GM18499 (cell line): ENCODE measurements around the gene EPAS1.

ENCODE experiments used
- ATAC-seq: cut with Tn5 transposase; IDR thresholded peaks from one replicate; pipeline ENCODE4 v1.9.1; 2021; ENCODE audit warnings: moderate number of reproducible peaks; ENCODE audit not compliant: insufficient read depth, unreplicated experiment

Gene EPAS1

DNA sequence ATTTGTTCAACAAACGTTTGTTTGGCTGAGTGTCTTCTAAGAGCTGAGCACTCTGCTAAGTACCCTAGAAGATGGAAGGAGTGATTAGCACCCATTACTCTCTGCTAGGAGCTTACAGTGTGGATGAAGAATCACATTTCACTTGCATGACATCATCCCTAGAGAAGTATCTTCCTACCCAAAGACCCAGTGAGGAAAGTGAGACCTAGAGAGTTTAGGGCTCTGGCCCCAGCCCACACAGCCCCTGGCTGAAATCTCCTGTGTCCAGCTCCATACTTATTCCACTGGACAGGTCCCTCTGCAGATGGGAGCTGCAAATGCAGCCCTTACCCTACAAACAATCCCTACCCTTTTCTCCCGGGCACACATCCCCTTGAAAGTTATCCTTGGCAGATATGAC lies 26.8 kb upstream of the EPAS1 start:
- ATAC-seq = no peak

- no peak for ATAC-seq
Measured at GRCh38 chr2:46273225-46273863, 23.9 kb upstream of the EPAS1 start.

GRCh38 chr2:46273919-46274318 lies 23.3 kb upstream of the EPAS1 start:
- no peak for ATAC-seq

- ATAC-seq = no peak
Measured at GRCh38 chr2:46274586-46274985, 22.6 kb upstream of the EPAS1 start.

- no peak for ATAC-seq
Measured at GRCh38 chr2:46275995-46276394, 21.2 kb upstream of the EPAS1 start.

GRCh38 chr2:46276642-46277041 lies 20.6 kb upstream of the EPAS1 start:
- ATAC-seq = no peak

GRCh38 chr2:46277431-46278190 lies 19.6 kb upstream of the EPAS1 start:
- ATAC-seq = no peak

- no peak for ATAC-seq
Measured at GRCh38 chr2:46278952-46279351, 18.3 kb upstream of the EPAS1 start.

DNA sequence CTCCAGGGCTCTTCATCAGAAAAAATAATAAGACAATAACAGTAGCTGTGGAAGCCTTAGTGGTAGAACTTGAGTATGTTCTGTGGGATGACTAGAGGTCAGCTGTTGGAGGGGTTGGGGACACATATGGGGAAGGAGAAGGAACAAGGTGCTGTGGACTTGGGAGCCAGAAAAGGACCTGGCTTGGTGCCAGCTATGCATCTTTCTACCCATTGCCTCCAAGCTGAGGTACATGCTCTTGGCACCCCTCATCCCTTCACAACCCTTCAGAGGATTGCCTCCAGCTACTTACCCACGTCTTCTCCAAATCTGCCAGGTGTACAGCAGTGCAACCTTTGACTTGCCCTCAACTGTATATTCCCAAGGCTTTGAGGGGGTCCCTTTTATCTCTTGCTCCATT lies 15.3 kb upstream of the EPAS1 start:
- ATAC-seq = no peak

DNA sequence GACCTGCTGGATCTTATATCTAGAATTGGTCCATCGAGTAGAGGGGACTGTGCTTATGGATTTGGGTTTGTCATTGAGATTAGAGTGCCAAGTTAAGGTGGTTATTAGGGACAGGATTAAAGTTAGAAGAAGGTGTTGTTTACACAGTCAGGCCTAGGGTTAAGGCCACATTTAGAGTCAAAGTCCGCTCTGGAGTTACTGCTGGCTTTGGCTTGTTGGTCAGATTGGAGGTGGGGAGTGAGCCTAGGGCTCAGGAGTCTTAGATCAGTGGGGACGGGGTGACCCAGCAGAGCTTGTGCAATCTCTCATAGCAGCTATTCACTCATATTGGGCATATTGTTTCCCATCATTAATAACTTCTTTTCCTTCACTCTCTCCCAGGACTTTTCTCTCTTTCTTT lies 13.5 kb upstream of the EPAS1 start:
- ATAC-seq = no peak

DNA sequence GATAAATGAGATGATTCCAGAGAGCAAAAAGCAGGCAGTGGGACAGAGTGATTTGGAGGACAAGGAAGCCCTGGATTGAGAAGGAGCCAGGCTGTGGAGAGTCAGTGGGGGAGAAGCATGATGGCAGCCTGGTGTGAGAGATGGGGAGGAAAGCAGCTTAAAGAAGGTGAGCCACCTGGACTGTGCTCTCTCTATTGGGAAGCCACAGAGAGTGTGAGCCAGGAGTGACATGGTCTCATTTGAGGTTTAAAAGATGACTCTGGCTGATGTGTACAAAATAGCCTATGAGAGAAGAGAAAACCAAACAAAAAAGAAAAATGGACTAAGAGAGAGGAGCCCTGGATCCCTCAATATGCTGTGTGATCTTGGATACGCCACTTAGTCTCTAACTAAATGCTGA lies 12.9 kb upstream of the EPAS1 start:
- no peak for ATAC-seq

DNA sequence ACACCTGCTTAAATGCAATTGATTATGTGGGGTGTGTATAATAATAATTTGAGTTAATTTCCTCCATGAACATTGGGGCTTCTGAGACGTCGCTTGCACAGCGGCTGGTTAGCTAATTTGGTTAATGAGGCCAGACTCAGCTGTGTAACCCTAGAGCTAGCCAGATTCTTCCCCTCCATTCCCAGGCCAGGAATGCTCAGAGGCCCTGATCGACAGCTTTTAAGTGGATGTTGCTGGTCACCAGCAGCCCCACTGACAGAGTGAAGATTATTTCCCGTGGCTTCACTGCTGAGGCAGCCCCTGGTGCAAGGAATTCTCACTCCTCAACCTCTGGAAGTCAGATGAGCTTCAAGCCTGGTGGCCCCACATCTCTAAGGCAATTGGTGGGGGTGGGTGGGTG lies 12.4 kb upstream of the EPAS1 start:
- ATAC-seq = no peak

GRCh38 chr2:46286715-46287114 lies 10.5 kb upstream of the EPAS1 start:
- no peak for ATAC-seq

- no peak for ATAC-seq
Measured at GRCh38 chr2:46290078-46290477, 7.1 kb upstream of the EPAS1 start.

DNA sequence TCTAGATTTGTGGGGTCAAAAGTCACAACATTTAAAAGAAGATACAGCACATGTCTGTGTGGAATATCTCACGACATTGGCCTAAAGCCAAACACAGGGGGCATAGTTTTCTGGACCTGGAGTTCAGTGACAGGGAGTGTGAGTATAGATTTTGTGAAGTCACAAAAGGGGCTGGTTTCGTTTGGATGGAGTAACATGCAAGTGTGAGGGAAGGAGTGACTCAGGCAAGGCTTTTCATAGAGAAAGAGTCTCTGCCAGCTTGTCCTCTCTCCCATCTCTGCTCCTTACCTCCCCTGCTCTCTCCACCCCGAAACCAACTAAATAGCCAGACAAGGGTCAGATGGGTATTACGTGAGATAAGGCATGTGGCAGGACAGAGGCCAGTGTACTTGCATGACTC lies 3.7 kb upstream of the EPAS1 start:
- ATAC-seq = no peak

DNA sequence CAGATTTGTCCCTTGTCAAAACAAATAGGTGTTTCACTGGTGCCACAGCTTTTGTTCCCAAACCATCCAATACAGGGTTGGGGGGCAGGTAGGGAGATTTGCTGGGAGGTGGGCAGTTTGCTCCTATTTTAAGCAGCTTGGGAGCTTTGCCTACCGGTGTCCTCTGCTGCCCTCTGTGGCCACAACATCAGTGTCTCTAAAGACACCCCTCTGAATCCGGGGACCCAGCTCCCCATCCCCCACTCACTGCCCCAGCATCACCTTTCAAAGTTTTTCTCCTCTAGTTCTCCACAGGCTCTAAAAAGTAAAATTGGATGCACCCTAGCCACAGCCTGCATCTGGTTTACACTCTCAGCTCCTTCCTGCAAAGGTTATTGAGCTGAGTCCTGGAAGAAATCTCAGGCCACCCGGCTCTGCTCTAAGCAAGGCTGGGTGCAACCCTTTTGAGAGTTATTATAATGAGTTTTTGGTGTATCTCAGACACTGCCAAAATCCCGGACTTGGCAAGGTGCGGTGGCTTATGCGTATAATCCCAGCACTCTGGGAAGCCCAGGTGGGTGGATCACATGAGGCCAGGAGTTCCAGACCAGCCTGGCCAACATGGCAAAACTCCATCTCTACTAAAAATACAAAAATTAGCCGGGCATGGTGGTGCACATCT lies 2.9 kb upstream of the EPAS1 start:
- ATAC-seq = no peak

DNA sequence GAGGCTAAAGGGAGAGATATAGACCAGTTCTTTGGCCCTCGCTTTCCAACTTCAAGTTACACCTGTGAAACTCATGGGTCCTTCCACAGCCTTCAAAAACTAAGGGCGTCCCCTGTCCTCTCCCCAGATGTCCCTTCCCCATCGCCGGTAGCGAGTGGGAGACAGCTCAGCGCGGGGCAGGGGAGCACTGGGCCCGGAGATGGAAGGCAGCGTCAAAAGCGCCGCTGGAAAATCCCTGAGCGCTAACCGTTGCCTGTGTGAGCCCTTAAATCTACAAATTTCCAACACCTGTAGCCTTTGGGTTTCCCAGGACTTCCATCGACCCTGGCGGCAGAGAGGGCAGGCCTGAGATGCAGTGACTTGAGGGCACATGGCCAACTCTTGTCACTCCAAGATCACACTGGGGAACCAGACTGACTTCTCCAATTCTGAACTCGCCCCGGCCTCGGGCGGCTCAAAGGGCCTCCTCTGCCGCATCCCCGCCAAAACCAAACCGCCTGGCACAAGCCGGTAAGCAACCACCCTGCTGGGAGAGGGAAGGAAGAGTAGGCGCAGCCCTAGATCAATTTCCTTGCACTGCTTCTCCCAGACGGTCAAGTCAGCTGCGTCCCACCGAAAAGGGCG lies 879 bp upstream of the EPAS1 start:
- ATAC-seq = no peak

- no peak for ATAC-seq
Measured at GRCh38 chr2:46297546-46298271, 502 bp downstream of the EPAS1 start.

- no peak for ATAC-seq
Measured at GRCh38 chr2:46298272-46298521, 990 bp downstream of the EPAS1 start.

DNA sequence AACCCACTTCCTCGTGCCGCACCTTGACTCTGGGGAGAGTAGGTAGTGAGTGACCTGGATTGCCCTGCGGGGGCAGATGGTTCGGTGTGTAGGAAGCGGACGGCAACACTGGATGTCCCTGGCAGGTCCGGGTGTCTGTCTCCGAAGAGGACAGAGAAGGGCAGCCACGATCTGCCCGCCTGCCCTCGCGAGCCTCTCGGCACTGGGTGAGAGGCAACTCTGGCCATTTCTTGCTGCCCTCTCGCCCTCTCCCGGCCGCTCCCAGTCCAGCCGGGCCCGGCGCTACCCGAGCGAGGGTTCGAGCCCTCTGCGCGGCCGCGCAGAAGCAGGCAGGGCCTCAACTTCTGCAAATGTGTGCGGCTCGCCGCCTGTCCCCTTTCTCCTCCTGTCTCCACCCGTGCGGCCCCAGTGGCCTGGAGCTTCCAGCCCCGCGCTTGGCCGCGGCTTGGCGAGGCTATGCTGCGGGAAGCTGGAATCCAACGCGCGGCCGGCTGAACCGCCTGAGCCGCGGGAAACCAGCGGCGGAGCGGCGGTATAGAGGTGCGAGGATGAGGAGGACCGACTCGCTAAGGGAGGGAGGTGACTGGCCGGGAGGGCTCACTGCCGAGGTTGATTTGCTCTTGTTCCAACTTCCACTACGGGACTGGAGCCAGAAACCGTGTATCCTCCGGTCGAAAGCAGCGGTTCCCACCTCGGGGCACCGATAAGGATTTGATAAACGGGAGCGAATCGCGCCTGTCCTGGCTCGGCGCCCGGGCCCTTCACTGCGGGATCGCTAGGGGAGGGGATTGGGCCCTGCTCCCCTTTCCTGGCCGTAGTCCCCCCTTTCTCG lies 1.5 kb downstream of the EPAS1 start:
- no peak for ATAC-seq
